IPS-18a (cell line): ENCODE results near the gene AFG1L.
"Not testable (repeated sequence)": the region's sequence is repeated elsewhere in the genome, so short reads cannot be mapped to it uniquely, and the experiment has no call there.

Experiments used
- H3K27ac ChIP-seq: one replicate; pipeline ENCODE4 v1.5.1; 2013; ENCODE audit warnings: low read length
- H3K27me3 ChIP-seq: one replicate; pipeline ENCODE4 v1.6.1; 2013; ENCODE audit warnings: mild to moderate bottlenecking, low read length; ENCODE audit not compliant: control insufficient read depth, insufficient read depth
- H3K36me3 ChIP-seq: one replicate; pipeline ENCODE4 v1.6.1; 2013; ENCODE audit warnings: low read depth, low read length; ENCODE audit not compliant: control insufficient read depth
- H3K4me1 ChIP-seq: one replicate; pipeline ENCODE4 v1.6.1; 2013; ENCODE audit warnings: low read depth, low read length; ENCODE audit not compliant: control insufficient read depth
- H3K4me3 ChIP-seq: one replicate; pipeline ENCODE4 v1.5.1; 2013; ENCODE audit warnings: low read length
- H3K9ac ChIP-seq: one replicate; pipeline ENCODE4 v1.6.1; 2013; ENCODE audit warnings: mild to moderate bottlenecking, low read length, moderate library complexity
- H3K9me3 ChIP-seq: one replicate; pipeline ENCODE4 v1.6.1; 2013; ENCODE audit warnings: low read depth, low read length; ENCODE audit not compliant: control insufficient read depth

AFG1L gene

GRCh38 chr6:108446629-108447150, 151.8 kb downstream of the AFG1L start:
- Histone ChIP-seq H3K9me3 (no peaks in the 10 kb centered on the region), H3K27ac (no peak overlapping the region), H3K9ac (no peak overlapping the region), H3K4me1 (no peaks in the 10 kb centered on the region), H3K36me3 (no peaks in the 10 kb centered on the region), H3K27me3 (no peaks in the 10 kb centered on the region), H3K4me3 (no peak overlapping the region)

DNA sequence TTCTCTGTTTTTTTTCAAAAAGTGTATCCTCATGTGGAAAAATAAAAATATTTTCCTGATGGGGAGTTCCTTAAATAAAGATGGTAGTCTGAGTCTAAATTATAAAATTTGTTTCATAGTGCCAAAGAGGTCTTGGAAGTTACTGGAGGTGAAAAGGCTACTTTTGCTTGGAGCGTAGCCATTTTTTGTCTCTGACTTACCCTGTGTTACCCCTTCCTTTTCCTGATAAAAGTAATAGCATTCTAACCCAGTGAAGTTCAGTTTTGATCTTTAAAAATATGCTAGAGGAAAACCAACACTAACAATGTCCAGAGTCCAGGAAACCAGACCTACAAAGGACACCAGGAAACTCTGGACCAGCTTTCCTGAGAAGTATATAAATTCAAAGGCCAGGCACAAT, 153.6 kb downstream of the AFG1L start:
- Histone ChIP-seq H3K27me3 (no peaks in the 10 kb centered on the region), H3K27ac (no peak overlapping the region), H3K36me3 (no peaks in the 10 kb centered on the region), H3K9me3 (no peaks in the 10 kb centered on the region), H3K4me1 (peaks cover 14% of the 10 kb centered on the region), H3K9ac (no peak overlapping the region), H3K4me3 (no peak overlapping the region)

- not testable (repeated sequence) for H3K36me3 ChIP-seq, H3K27me3 ChIP-seq, H3K4me3 ChIP-seq, H3K9ac ChIP-seq, H3K27ac ChIP-seq, H3K9me3 ChIP-seq
- H3K4me1 ChIP-seq = peaks cover 14% of the 10 kb centered on the region
Measured at GRCh38 chr6:108449717-108450116, 154.9 kb downstream of the AFG1L start.

GRCh38 chr6:108451816-108452215, 157.0 kb downstream of the AFG1L start:
- no peaks in the 10 kb centered on the region for H3K27me3 ChIP-seq
- H3K27ac ChIP-seq = no peak overlapping the region
- no peaks in the 10 kb centered on the region for H3K36me3 ChIP-seq
- H3K9ac ChIP-seq = no peak overlapping the region
- H3K4me1 ChIP-seq = peaks cover 14% of the 10 kb centered on the region
- no peak overlapping the region for H3K4me3 ChIP-seq
- no peaks in the 10 kb centered on the region for H3K9me3 ChIP-seq

GRCh38 chr6:108452711-108453195, 157.9 kb downstream of the AFG1L start:
- H3K9ac ChIP-seq = no peak overlapping the region
- H3K9me3 ChIP-seq = no peaks in the 10 kb centered on the region
- H3K4me1 ChIP-seq = peaks cover 14% of the 10 kb centered on the region
- no peaks in the 10 kb centered on the region for H3K27me3 ChIP-seq
- H3K36me3 ChIP-seq = no peaks in the 10 kb centered on the region
- no peak overlapping the region for H3K4me3 ChIP-seq
- no peak overlapping the region for H3K27ac ChIP-seq

- no peak overlapping the region for H3K27ac ChIP-seq
- no peak overlapping the region for H3K4me3 ChIP-seq
- H3K9me3 ChIP-seq = no peaks in the 10 kb centered on the region
- peaks cover 14% of the 10 kb centered on the region for H3K4me1 ChIP-seq
- H3K27me3 ChIP-seq = no peaks in the 10 kb centered on the region
- H3K36me3 ChIP-seq = no peaks in the 10 kb centered on the region
- no peak overlapping the region for H3K9ac ChIP-seq
Measured at GRCh38 chr6:108453601-108454185, 158.8 kb downstream of the AFG1L start.

DNA sequence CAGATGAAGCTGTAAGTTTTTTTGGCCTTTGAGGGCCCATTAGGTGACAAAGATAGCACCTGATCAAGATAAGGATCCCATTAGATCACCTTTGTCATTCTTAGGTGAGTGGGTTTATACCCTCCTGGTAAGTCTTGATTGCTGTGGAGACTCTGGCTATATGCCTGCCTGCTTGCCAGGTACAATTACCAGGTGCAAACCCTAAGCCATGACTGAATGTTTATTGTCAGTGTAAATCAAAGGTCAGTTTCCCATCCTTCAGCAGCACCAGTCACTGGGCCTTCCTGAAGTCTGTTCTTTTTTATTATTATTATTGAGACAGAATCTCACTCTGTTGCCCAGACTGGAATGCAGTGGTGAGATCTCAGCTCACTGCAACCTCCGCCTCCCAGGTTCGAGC, 159.5 kb downstream of the AFG1L start:
- Histone ChIP-seq H3K27me3 (no peaks in the 10 kb centered on the region), H3K4me3 (no peak overlapping the region), H3K9ac (no peak overlapping the region), H3K4me1 (peaks cover 14% of the 10 kb centered on the region), H3K36me3 (no peaks in the 10 kb centered on the region), H3K27ac (no peak overlapping the region), H3K9me3 (no peaks in the 10 kb centered on the region)

GRCh38 chr6:108455688-108456087, 160.8 kb downstream of the AFG1L start:
- peaks cover 14% of the 10 kb centered on the region for H3K4me1 ChIP-seq

GRCh38 chr6:108463784-108464183, 168.9 kb downstream of the AFG1L start:
- Histone ChIP-seq H3K36me3 (no peaks in the 10 kb centered on the region), H3K9ac (no peak overlapping the region), H3K4me1 (peaks cover 6% of the 10 kb centered on the region), H3K9me3 (no peaks in the 10 kb centered on the region), H3K27ac (no peak overlapping the region), H3K4me3 (no peak overlapping the region), H3K27me3 (no peaks in the 10 kb centered on the region)

More at GRCh38 chr6:108455688-108456087, 160.8 kb downstream of the AFG1L start:
- H3K27me3 ChIP-seq = no peaks in the 10 kb centered on the region
- no peak overlapping the region for H3K4me3 ChIP-seq
- no peaks in the 10 kb centered on the region for H3K36me3 ChIP-seq
- H3K9ac ChIP-seq = no peak overlapping the region
- H3K27ac ChIP-seq = no peak overlapping the region
- no peaks in the 10 kb centered on the region for H3K9me3 ChIP-seq

- Histone ChIP-seq H3K4me1 (peaks cover 6% of the 10 kb centered on the region), H3K27me3 (no peaks in the 10 kb centered on the region), H3K9ac (no peak overlapping the region), H3K4me3 (no peak overlapping the region), H3K27ac (no peak overlapping the region), H3K9me3 (no peaks in the 10 kb centered on the region), H3K36me3 (no peaks in the 10 kb centered on the region)
Measured at GRCh38 chr6:108464418-108465097, 169.7 kb downstream of the AFG1L start.

DNA sequence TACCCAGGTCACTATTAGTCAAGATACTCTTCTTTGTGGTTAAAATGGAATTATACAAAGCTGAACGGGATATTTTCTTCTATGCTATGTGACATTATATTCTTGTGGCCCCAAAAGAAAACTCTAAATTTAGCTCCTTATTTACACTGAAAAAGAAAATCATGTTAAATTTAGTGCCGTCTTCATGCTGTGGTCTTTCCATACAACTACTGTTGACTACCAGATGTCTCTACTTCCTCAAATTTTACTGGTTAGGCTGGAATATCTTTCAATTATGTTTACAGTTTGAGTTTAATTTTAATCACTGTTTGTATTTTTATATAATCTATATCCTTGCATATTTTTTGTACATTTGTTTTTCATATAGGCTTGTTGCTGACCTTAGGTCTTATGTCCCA, 170.2 kb downstream of the AFG1L start:
- Histone ChIP-seq H3K27me3 (no peaks in the 10 kb centered on the region), H3K36me3 (no peaks in the 10 kb centered on the region), H3K9ac (no peak overlapping the region), H3K27ac (no peak overlapping the region), H3K4me3 (no peak overlapping the region), H3K9me3 (no peaks in the 10 kb centered on the region), H3K4me1 (peaks cover 6% of the 10 kb centered on the region)

- peaks cover 6% of the 10 kb centered on the region for H3K4me1 ChIP-seq
- no peaks in the 10 kb centered on the region for H3K36me3 ChIP-seq
- no peak overlapping the region for H3K27ac ChIP-seq
- H3K27me3 ChIP-seq = no peaks in the 10 kb centered on the region
- no peak overlapping the region for H3K4me3 ChIP-seq
- no peaks in the 10 kb centered on the region for H3K9me3 ChIP-seq
- no peak overlapping the region for H3K9ac ChIP-seq
Measured at GRCh38 chr6:108468346-108468745, 173.5 kb downstream of the AFG1L start.
